Right lobe of liver (tissue), 6 donors: ENCODE results near the gene MTA1. TPM values are rescaled to one million over a fixed set of nuclear protein-coding genes. Genes with fewer than 3 reads are reported as not detected.

Source experiments
- ATAC-seq, 4 donors: fragments of 200-7000 bp; cut with Tn5 transposase; one replicate each; pipeline ENCODE4 v1.9.1; 2020; ENCODE audit warnings: mild to moderate bottlenecking in 4 of 4, moderate library complexity in 4 of 4
- DNase-seq, 3 donors: peaks; one replicate each; pipeline ENCODE4 v3.0.0-alpha.2; 2020
- H3K27ac ChIP-seq, 3 donors: fragments of 200-600 bp; one replicate each; pipeline ENCODE4 v1.8.0; 2022
- H3K27me3 ChIP-seq, 2 donors: fragments of 200-600 bp; one replicate each; pipeline ENCODE4 v1.8.0; 2022
- H3K36me3 ChIP-seq, 4 donors: fragments of 200-600 bp; sonication (generic) in 1 of 4; one replicate each; pipeline versions ENCODE4 v1.5.1 to v1.8.0; 2017 to 2022; ENCODE audit warnings: control low read depth in 1 of 4
- H3K4me1 ChIP-seq, 4 donors: fragments of 200-600 bp; sonication (generic) in 1 of 4; one replicate each; pipeline versions ENCODE4 v1.5.1 to v1.8.0; 2017 to 2022; ENCODE audit warnings: control low read depth in 1 of 4
- H3K4me3 ChIP-seq, 3 donors: fragments of 200-600 bp; one replicate each; pipeline ENCODE4 v1.8.0; 2022
- H3K9me3 ChIP-seq, 4 donors: fragments of 200-600 bp; sonication (generic) in 1 of 4; one replicate each; pipeline versions ENCODE4 v1.5.1 to v1.8.0; 2017 to 2022; ENCODE audit warnings: control low read depth in 1 of 4
- POLR2A ChIP-seq: fragments of 450-650 bp; IDR thresholded peaks from one replicate; pipeline ENCODE4 v1.6.1; 2017; ENCODE audit warnings: antibody characterized with exemption, mild to moderate bottlenecking
- WGBS: methylation state at CpG from one replicate; pipeline ENCODE4 v1.1.6; 2018; ENCODE audit warnings: low coverage, low lambda C conversion rate; ENCODE audit not compliant: insufficient coverage; ENCODE audit errors: missing lambda C conversion rate; 5-methylcytosine and 5-hydroxymethylcytosine counted together
- intact Hi-C, 2 donors: fragments of 100-400 bp; cut with DNase I; formaldehyde crosslinking; loops; one replicate each; pipeline versions ENCODE4 v1.11.2 to v1.14.1; 2022
- total RNA-seq, 6 experiments: library from RNA; depleted of rRNA in 2 of 6; stranded (reverse); fragments of >200 nt in 2 of 6; fragmentation: NEBNext Ultra II Directional in 3 of 6; extraction: Animal tissue kit (Norgen Biotek cat#: 25700) in 3 of 6; gene quantifications; one replicate each; pipeline versions ENCODE4 v1.1.0 to v1.2.4, GENCODE V29; 2016 to 2023
- TF ChIP-seq, protein P1 (sequence below), 4 donors: fragments of 200-600 bp in 3 of 4; fragments of 450-650 bp in 1 of 4; IDR thresholded peaks; one replicate each; pipeline versions ENCODE4 v1.5.1 to v1.8.0; 2016 to 2022; ENCODE audit warnings: antibody characterized with exemption in 4 of 4, mild to moderate bottlenecking in 2 of 4
- donor health status: DM: no; HTN: yes; CAD: no.
- donor health status: DM: no; HTN: no; CAD: no.
- donor health status: DM: no; HTN: no; CAD: no.
- donor health status: DM: no; HTN: yes; CAD: no.
- donor health status: DM: no; HTN: yes; CAD: no.

The MTA1 gene
- total RNA-seq, 6 experiments from 2014 or later: 18.6 to 45.1 (median 29.2) TPM

DNA sequence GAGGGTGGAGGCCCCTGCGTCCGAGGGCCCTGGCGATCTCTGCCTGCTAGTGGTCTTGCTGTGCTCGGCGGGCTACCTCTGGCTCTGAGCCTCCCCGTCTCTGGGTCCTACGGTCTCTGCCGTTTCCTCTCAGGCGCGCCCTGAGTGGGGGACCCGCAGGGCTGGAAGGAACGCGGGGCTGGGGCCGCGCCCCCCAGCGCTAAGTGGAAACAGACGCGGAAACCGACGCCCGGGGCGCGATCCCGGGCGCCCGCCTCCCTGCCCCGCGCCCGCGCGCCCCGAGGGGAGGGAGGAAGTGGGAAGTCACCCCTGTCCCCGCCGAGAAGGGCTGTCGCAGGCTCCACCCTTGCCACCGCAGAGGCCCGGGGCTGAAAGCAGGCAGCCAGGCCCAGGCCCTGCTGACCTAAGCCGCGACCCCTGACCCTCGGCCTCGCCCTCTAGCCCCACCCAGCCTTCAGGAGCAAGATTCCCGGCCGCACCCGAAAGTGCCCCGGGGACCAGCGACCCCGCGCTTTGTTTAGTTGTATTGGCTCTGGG lies 67.9 kb downstream of the MTA1 start:
- no peak for TF ChIP-seq POLR2A
- TF ChIP-seq, protein P1, sequence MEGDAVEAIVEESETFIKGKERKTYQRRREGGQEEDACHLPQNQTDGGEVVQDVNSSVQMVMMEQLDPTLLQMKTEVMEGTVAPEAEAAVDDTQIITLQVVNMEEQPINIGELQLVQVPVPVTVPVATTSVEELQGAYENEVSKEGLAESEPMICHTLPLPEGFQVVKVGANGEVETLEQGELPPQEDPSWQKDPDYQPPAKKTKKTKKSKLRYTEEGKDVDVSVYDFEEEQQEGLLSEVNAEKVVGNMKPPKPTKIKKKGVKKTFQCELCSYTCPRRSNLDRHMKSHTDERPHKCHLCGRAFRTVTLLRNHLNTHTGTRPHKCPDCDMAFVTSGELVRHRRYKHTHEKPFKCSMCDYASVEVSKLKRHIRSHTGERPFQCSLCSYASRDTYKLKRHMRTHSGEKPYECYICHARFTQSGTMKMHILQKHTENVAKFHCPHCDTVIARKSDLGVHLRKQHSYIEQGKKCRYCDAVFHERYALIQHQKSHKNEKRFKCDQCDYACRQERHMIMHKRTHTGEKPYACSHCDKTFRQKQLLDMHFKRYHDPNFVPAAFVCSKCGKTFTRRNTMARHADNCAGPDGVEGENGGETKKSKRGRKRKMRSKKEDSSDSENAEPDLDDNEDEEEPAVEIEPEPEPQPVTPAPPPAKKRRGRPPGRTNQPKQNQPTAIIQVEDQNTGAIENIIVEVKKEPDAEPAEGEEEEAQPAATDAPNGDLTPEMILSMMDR (IDR thresholded peaks at IDR 0.05): no peak
- H3K4me1 ChIP-seq: peaks cover 0 to 24% (median 7%) of the 10 kb centered on the region in 4 donors
- peak overlapping the region in 2 of 3 donors; percentile 20 to 43 for H3K27ac ChIP-seq
- H3K36me3 ChIP-seq: no peaks in the 10 kb centered on the region
- no peaks in the 10 kb centered on the region for H3K27me3 ChIP-seq
- peak overlapping the region; percentile 14 to 40 (median 14) for H3K4me3 ChIP-seq
- DNase-seq (peak in 1 of 3 donors; percentile 65), ATAC-seq (no peak)
- intact Hi-C loops: loop anchor here in 1 of 2 donors (5.0 kb wide), 1 partner anchor 120 kb away; no protein-coding TSS in a partner anchor
- H3K9me3 ChIP-seq: no peaks in the 10 kb centered on the region
- 5% methylated on average over 10 of the region's 48 CpGs for WGBS

DNA sequence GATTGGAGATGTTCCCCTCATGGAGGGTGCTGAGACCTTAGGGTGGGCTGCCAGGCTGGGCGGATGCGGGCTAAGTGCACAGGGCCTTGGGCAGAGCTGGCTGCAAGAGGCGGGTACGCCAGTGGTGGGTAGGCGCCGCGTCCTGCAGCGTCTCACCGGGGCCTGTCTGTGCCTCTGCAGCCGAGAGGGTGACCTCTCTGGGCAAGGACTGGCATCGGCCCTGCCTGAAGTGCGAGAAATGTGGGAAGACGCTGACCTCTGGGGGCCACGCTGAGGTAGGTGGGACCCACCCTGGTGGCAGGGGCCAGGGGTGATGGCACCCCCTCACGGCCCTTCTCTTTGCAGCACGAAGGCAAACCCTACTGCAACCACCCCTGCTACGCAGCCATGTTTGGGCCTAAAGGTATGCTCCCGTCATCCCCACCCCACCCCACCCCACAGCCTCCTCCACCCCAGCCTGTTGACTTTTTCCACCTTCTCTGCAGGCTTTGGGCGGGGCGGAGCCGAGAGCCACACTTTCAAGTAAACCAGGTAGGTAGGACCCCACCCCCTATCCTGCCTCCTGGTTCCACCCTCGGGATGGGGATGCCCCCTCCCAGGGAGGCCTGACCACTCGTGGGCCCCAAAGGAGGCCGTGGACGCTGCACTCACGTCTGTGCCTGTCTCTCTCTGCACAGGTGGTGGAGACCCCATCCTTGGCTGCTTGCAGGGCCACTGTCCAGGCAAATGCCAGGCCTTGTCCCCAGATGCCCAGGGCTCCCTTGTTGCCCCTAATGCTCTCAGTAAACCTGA lies 68.6 kb downstream of the MTA1 start:
- Histone ChIP-seq H3K4me3 (peak overlapping the region in 2 of 3 donors; percentile 14 to 40), H3K4me1 (peaks cover 0 to 28% (median 9%) of the 10 kb centered on the region in 4 donors), H3K9me3 (no peaks in the 10 kb centered on the region), H3K36me3 (no peaks in the 10 kb centered on the region), H3K27ac (peak overlapping the region in 1 of 3 donors; percentile 43), H3K27me3 (no peaks in the 10 kb centered on the region)
- intact Hi-C loops: loop anchor here in 1 of 2 donors (5.0 kb wide), 1 partner anchor 121 kb away; no protein-coding TSS in a partner anchor
- WGBS: 57% methylated on average over 4 of the region's 26 CpGs
- DNase-seq (no peak), ATAC-seq (no peak)
- TF ChIP-seq, protein P1 (IDR thresholded peaks at IDR 0.05): no peak
- TF ChIP-seq POLR2A: no peak

DNA sequence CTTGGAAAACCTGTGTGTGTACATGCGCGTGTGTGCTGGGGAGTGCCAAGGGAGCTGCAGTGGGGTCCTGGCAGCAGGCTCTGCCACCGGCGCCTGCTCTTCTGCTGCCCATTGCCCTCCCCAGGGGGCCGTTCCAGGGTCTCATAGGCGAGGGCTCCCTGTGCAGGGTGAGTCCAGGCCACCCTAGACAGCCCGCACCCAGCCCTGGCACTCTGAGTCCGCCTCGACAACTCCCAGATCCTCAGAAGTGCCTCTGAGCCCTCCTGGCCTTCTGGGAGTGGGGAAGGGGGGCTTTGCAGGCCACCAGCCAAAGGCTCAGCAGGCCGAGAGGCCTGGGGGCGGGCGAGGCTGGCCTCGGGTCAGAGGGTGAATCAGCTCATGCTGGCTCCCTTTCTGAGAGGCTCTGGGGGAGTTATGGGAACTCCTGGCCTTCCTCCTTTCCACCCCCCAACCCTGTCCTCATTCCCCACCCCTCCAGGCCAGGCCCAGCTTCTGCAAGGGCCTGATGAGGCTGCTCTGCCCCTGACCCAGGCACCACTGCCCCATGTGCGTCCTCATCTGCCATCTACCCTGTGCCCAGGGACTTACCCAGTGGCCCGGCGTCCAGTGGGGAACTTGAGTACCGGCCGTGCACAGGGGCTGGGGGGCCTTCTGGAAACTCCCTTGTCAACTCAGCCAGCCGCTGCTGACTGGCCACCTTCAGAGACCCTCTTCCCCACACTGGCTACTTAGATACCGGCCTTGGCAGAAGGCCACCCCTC lies 69.3 kb downstream of the MTA1 start:
- H3K4me3 ChIP-seq: no peak overlapping the region
- TF ChIP-seq, protein P1 (IDR thresholded peaks at IDR 0.05): no peak
- TF ChIP-seq POLR2A: no peak
- H3K4me1 ChIP-seq: peaks cover 0 to 28% (median 9%) of the 10 kb centered on the region in 4 donors
- DNase-seq (peak in 1 of 3 donors; percentile 29), ATAC-seq (no peak)
- no peaks in the 10 kb centered on the region for H3K36me3 ChIP-seq
- no peaks in the 10 kb centered on the region for H3K9me3 ChIP-seq
- intact Hi-C loops: loop anchor here in 1 of 2 donors (5.0 kb wide), 1 partner anchor 122 kb away; no protein-coding TSS in a partner anchor
- WGBS: 51% methylated on average over 7 of the region's 20 CpGs
- no peak overlapping the region for H3K27ac ChIP-seq
- H3K27me3 ChIP-seq: no peaks in the 10 kb centered on the region

DNA sequence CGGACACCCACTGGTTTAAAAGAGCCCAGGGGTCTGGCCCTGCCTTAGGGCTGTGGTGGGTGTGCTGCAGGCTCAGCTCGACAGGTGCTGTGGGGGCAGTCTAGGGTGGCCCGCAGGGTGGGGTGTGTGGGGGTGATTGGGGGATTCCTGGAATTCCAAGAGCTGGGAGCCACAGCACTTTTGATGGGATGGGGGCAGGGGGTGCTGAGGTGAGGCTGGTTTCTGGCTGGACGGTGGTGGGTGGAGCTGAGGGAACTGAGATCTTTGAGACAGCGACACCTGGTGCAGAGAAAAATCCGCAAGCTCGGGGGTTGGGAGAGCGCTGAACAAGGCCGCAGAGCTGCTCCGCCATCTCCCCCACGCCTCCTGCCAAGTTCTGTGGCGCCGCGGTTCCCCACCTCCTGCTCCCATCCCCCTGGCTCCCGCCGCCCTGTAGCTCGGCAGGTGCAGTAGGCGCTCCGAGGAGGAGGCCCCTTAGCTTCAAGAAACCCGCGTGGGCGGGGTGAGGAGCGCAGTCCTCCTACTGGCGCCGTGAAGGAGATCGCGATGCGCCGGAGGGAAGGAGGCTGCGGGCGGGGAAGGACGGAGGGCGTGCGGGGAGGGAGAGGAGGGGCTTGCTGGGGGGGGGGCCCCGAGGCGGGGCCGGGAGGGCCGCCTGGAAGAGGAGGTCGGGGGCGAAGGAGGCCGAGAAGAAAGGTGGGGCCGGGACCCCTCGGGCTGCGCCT lies 70.1 kb downstream of the MTA1 start:
- Histone ChIP-seq H3K27me3 (no peaks in the 10 kb centered on the region), H3K4me1 (peaks cover 0 to 28% (median 9%) of the 10 kb centered on the region in 4 donors), H3K9me3 (no peaks in the 10 kb centered on the region), H3K4me3 (peak overlapping the region; percentile 53 to 62 (median 58)), H3K36me3 (no peaks in the 10 kb centered on the region), H3K27ac (peak overlapping the region; percentile 68 to 91 (median 83))
- DNase-seq: peak; percentile 81 to 87 (median 85)
- 3% methylated on average over 9 of the region's 44 CpGs for WGBS
- TF ChIP-seq, protein P1 (IDR thresholded peaks at IDR 0.05): peak; percentile 58 to 64 (median 62)
- TF ChIP-seq POLR2A: no peak
- ATAC-seq: peak; percentile 10 to 38 (median 26)
- intact Hi-C loops: loop anchor here in 1 of 2 donors (5.0 kb wide), 1 partner anchor 122 kb away; no protein-coding TSS in a partner anchor
